Psoas muscle (tissue), 8 donors: ENCODE data around the gene ANKRD42. TPM values are rescaled to one million over a fixed set of nuclear protein-coding genes. Genes with fewer than 3 reads are reported as not detected.
A peak's percentile ranks its signal among the peaks of the same experiment; 100 is the strongest.

Experiments
- ATAC-seq, 4 donors: fragments of 200-7000 bp; cut with Tn5 transposase; one replicate each; pipeline ENCODE4 v1.9.1; 2020; ENCODE audit warnings: moderate library complexity in 3 of 4, mild to moderate bottlenecking in 2 of 4
- DNase-seq, 2 donors: peaks; one replicate each; pipeline ENCODE4 v3.0.0-alpha.2; 2020
- H3K27ac ChIP-seq: fragments of 200-600 bp; one replicate; pipeline ENCODE4 v1.8.0; 2022
- H3K27me3 ChIP-seq, 3 donors: fragments of 200-600 bp in 1 of 3; one replicate each; pipeline versions ENCODE4 v1.6.1 to v1.8.0; 2013 to 2022; ENCODE audit warnings: low read length in 2 of 3, mild to moderate bottlenecking in 2 of 3, moderate library complexity in 1 of 3; ENCODE audit not compliant: insufficient read depth in 3 of 3
- H3K36me3 ChIP-seq, 2 donors: fragments of 200-600 bp in 1 of 2; one replicate each; pipeline versions ENCODE4 v1.6.1 to v1.8.0; 2013 to 2022; ENCODE audit warnings: low read depth in 1 of 2, mild to moderate bottlenecking in 1 of 2, moderate library complexity in 1 of 2; ENCODE audit not compliant: insufficient read depth in 1 of 2
- H3K4me1 ChIP-seq: fragments of 200-600 bp; one replicate; pipeline ENCODE4 v1.8.0; 2022
- H3K4me3 ChIP-seq: fragments of 200-600 bp; one replicate; pipeline ENCODE4 v1.8.0; 2022; ENCODE audit warnings: mild to moderate bottlenecking
- H3K9me3 ChIP-seq: fragments of 200-600 bp; one replicate; pipeline ENCODE4 v1.8.0; 2022
- CTCF ChIP-seq: fragments of 200-600 bp; IDR thresholded peaks from one replicate; pipeline ENCODE4 v1.8.0; 2022; ENCODE audit warnings: antibody characterized with exemption
- WGBS, 3 donors: extraction: QIAGEN DNeasy Blood & Tissue Kit; methylation state at CpG; one replicate each; pipeline versions ENCODE4 v1.1.6 to v1.1.7; 2013; 5-methylcytosine and 5-hydroxymethylcytosine counted together
- intact Hi-C, 2 donors: fragments of 100-400 bp; cut with DNase I; formaldehyde crosslinking; loops; one replicate each; pipeline versions ENCODE4 v1.11.0 to v1.14.2; 2022
- polyA plus RNA-seq, 3 donors: library from polyadenylated mRNA; stranded (reverse); fragments of 200-250 nt; gene quantifications; one replicate each; pipeline ENCODE4 v1.2.3, GENCODE V29; 2013
- total RNA-seq, 4 donors: library from RNA; stranded (reverse); fragmentation: NEBNext Ultra II Directional in 2 of 4; extraction: Animal tissue kit (Norgen Biotek cat#: 25700) in 2 of 4; gene quantifications; one replicate each; pipeline versions ENCODE4 v1.2.1 to v1.2.4, GENCODE V29; 2021 to 2023
- donor health status: healthy with polysubstance abuse.
- donor health status: DM: no; HTN: no; CAD: no; lungs with moderate emphysema.
- donor health status: Bipolar disorder and iron deficiency.
- donor health status: healthy.
- donor health status: DM: yes; HTN: yes; CAD: no.
- donor health status: DM: no; HTN: no; CAD: no.
- donor health status: DM: no; HTN: no; CAD: no.
- donor health status: DM: yes; HTN: yes; CAD: no.

The ANKRD42 gene
- total and polyA plus RNA-seq, 7 donors, result 1.6 to 9.1 (median 3.7) TPM

GRCh38 chr11:83292709-83293456 is 99.4 kb downstream of the ANKRD42 start:
- Histone ChIP-seq H3K36me3 (no peaks in the 10 kb centered on the region), H3K4me3 (peak overlapping the region; percentile 28), H3K9me3 (no peaks in the 10 kb centered on the region), H3K27me3 (no peaks in the 10 kb centered on the region), H3K27ac (no peak overlapping the region), H3K4me1 (no peaks in the 10 kb centered on the region)
- 46 to 47% (median 47%) methylated on average over 7 of the region's 7 CpGs for WGBS, 3 donors
- peak; percentile 55 for TF ChIP-seq CTCF
- no peak for DNase-seq
- ATAC-seq, result peak in 3 of 4 donors; percentile 54 to 83 (median 65)
- intact Hi-C loops, result loop anchor here (2.0 to 10.0 kb wide), 4 partner anchors 429 to 529 kb away; no protein-coding TSS in a partner anchor

- no peaks in the 10 kb centered on the region for H3K27me3 ChIP-seq
- no peak for TF ChIP-seq CTCF
- no peak for DNase-seq
- no peak overlapping the region for H3K4me3 ChIP-seq
- H3K27ac ChIP-seq, result no peak overlapping the region
- H3K4me1 ChIP-seq, result no peaks in the 10 kb centered on the region
- intact Hi-C loops, result loop anchor here (2.0 to 10.0 kb wide), 4 partner anchors 429 to 529 kb away; no protein-coding TSS in a partner anchor
- 70 to 83% (median 77%) methylated on average over 4 of the region's 4 CpGs for WGBS, 3 donors
- H3K9me3 ChIP-seq, result no peaks in the 10 kb centered on the region
- no peaks in the 10 kb centered on the region for H3K36me3 ChIP-seq
- peak in 1 of 4 donors; percentile 10 for ATAC-seq
Observed at GRCh38 chr11:83293457-83293774, 99.9 kb downstream of the ANKRD42 start.

- no peak for ATAC-seq
- Histone ChIP-seq H3K27ac (no peak overlapping the region), H3K36me3 (no peaks in the 10 kb centered on the region), H3K4me3 (no peak overlapping the region), H3K4me1 (no peaks in the 10 kb centered on the region), H3K9me3 (no peaks in the 10 kb centered on the region), H3K27me3 (no peaks in the 10 kb centered on the region)
- no peak for DNase-seq
- 88 to 91% (median 91%) methylated on average over 4 of the region's 4 CpGs for WGBS, 3 donors
- TF ChIP-seq CTCF, result no peak
- intact Hi-C loops, result loop anchor here (5.0 to 10.0 kb wide), 3 partner anchors 428 to 528 kb away; no protein-coding TSS in a partner anchor
Observed at GRCh38 chr11:83294208-83294607, 100.7 kb downstream of the ANKRD42 start.

Other genes with a start within 250 kb of the ANKRD42 start
- 10 to 100 TPM; 15.2 to 89.7 (median 37.6) TPM for gene RAB30, start 121.8 kb upstream of the ANKRD42 start, total RNA-seq
- 10 to 100 TPM in 2 of 3 donors, 1 to 10 TPM in 1; 3.4 to 21.5 (median 13.7) TPM for gene RAB30, start 121.8 kb upstream of the ANKRD42 start, polyA plus RNA-seq
- gene PCF11, start 36.6 kb upstream of the ANKRD42 start, total RNA-seq, result 10 to 100 TPM; 31.4 to 57.4 (median 47.3) TPM
- 10 to 100 TPM; 19.2 to 29.6 (median 25.3) TPM for gene PCF11, start 36.6 kb upstream of the ANKRD42 start, polyA plus RNA-seq
- 10 to 100 TPM; 15.5 to 34.0 (median 23.0) TPM for gene CCDC90B, start 92.7 kb downstream of the ANKRD42 start, total RNA-seq
- 10 to 100 TPM; 21.1 to 46.4 (median 45.8) TPM for gene CCDC90B, start 92.7 kb downstream of the ANKRD42 start, polyA plus RNA-seq